Pancreas (tissue), 10 donors: ENCODE results near the gene ARAP2. TPM values are rescaled to one million over a fixed set of nuclear protein-coding genes. Genes with fewer than 3 reads are reported as not detected.

ENCODE experiments used
- ATAC-seq, 4 donors: fragments of 200-7000 bp; cut with Tn5 transposase; one replicate each; pipeline versions ENCODE4 v1.8.0 to v1.9.1; 2020; ENCODE audit warnings: mild to moderate bottlenecking in 4 of 4, moderate library complexity in 4 of 4
- DNase-seq, 6 donors: peaks; one replicate each; pipeline ENCODE4 v3.0.0-alpha.2; 2020
- FAIRE-seq: peaks from 2 replicates; lab custom pipeline; 2012; peaks lifted over from hg19 to GRCh38; lab: Jason Lieb, UNC
- H3K27ac ChIP-seq, 4 donors: fragments of 200-600 bp; sonication (generic); 1 replicate in 3 of 4; 2 replicates in 1 of 4; pipeline versions ENCODE4 v1.5.0 to v1.8.0; 2020
- H3K27me3 ChIP-seq, 4 donors: fragments of 200-600 bp; one replicate each; pipeline ENCODE4 v1.8.0; 2021
- H3K36me3 ChIP-seq, 3 donors: fragments of 200-600 bp; sonication (generic) in 1 of 3; one replicate each; pipeline versions ENCODE4 v1.5.0 to v1.8.0; 2020 to 2021
- H3K4me1 ChIP-seq, 3 donors: fragments of 200-600 bp; one replicate each; pipeline ENCODE4 v1.8.0; 2021
- H3K4me3 ChIP-seq, 4 donors: fragments of 200-600 bp; sonication (generic) in 2 of 4; one replicate each; pipeline versions ENCODE4 v1.5.0 to v1.8.0; 2020 to 2021
- H3K9me3 ChIP-seq, 4 donors: fragments of 200-600 bp; one replicate each; pipeline ENCODE4 v1.8.0; 2021
- WGBS, 2 donors: extraction: QIAGEN DNeasy Blood & Tissue Kit; methylation state at CpG; one replicate each; pipeline ENCODE4 v1.1.7; 2013; 5-methylcytosine and 5-hydroxymethylcytosine counted together
- intact Hi-C, 3 donors: fragments of 100-400 bp; cut with DNase I; formaldehyde crosslinking; loops; one replicate each; pipeline versions ENCODE4 v1.11.1 to v1.14.2; 2022
- polyA plus RNA-seq, 2 donors: library from polyadenylated mRNA; stranded (reverse); fragments of 200-250 nt; gene quantifications; one replicate each; pipeline ENCODE4 v1.2.3, GENCODE V29; 2013
- total RNA-seq, 6 donors: library from RNA; stranded (reverse); fragmentation: NEBNext Ultra II Directional in 4 of 6; extraction: Animal tissue kit (Norgen Biotek cat#: 25700) in 4 of 6; gene quantifications; one replicate each; pipeline versions ENCODE4 v1.2.1 to v1.2.4, GENCODE V29; 2021 to 2023
- TF ChIP-seq, protein P1 (sequence below), 4 donors: fragments of 200-600 bp; sonication (generic) in 3 of 4; IDR thresholded peaks; one replicate each; pipeline versions ENCODE4 v1.5.0 to v1.8.0; 2021; ENCODE audit warnings: antibody characterized with exemption in 4 of 4
- donor health status: healthy with polysubstance abuse.
- donor health status: DM: no; HTN: no; CAD: no; lungs with moderate emphysema.
- donor health status: DM: no; HTN: no; CAD: no.
- donor health status: control.
- donor health status: control.
- donor health status: Bipolar disorder and iron deficiency.
- donor health status: DM: yes; HTN: yes; CAD: no.
- donor health status: DM: no; HTN: no; CAD: no.
- donor health status: DM: no; HTN: no; CAD: no.
- donor health status: DM: yes; HTN: yes; CAD: no.

The ARAP2 gene
- total and polyA plus RNA-seq, 8 donors: 3.2 to 14.3 (median 7.7) TPM

DNA sequence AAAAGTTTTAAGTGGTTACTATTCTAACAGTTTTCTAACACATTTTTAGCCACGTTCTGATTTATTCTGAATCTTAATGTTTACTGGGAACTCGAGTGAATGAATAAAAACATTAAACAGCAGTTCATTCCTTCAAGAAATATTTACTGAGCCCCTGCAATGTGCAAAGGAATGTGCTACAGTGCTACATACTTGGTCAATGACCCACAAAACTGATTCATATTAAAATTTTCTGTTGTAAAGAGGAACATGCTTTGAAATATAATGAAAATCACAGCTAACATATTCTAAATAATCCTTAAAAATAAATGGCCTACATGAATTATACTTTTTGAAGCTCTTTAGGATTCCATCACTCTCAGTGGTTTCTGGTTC, 78.7 kb downstream of the ARAP2 start:
- no peak for ATAC-seq
- Histone ChIP-seq H3K4me3 (no peak overlapping the region), H3K4me1 (peaks cover 4 to 5% (median 4%) of the 10 kb centered on the region in 3 donors), H3K27ac (no peak overlapping the region), H3K9me3 (no peaks in the 10 kb centered on the region), H3K27me3 (no peaks in the 10 kb centered on the region), H3K36me3 (peaks cover 0 to 11% (median 3%) of the 10 kb centered on the region in 3 donors)
- intact Hi-C loops: no loop called here
- TF ChIP-seq, protein P1, sequence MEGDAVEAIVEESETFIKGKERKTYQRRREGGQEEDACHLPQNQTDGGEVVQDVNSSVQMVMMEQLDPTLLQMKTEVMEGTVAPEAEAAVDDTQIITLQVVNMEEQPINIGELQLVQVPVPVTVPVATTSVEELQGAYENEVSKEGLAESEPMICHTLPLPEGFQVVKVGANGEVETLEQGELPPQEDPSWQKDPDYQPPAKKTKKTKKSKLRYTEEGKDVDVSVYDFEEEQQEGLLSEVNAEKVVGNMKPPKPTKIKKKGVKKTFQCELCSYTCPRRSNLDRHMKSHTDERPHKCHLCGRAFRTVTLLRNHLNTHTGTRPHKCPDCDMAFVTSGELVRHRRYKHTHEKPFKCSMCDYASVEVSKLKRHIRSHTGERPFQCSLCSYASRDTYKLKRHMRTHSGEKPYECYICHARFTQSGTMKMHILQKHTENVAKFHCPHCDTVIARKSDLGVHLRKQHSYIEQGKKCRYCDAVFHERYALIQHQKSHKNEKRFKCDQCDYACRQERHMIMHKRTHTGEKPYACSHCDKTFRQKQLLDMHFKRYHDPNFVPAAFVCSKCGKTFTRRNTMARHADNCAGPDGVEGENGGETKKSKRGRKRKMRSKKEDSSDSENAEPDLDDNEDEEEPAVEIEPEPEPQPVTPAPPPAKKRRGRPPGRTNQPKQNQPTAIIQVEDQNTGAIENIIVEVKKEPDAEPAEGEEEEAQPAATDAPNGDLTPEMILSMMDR (IDR thresholded peaks at IDR 0.05): no peak
- 55 to 77% methylated on average over 2 of the region's 2 CpGs for WGBS, 2 donors
- DNase-seq: no peak
- FAIRE-seq: no peak

DNA sequence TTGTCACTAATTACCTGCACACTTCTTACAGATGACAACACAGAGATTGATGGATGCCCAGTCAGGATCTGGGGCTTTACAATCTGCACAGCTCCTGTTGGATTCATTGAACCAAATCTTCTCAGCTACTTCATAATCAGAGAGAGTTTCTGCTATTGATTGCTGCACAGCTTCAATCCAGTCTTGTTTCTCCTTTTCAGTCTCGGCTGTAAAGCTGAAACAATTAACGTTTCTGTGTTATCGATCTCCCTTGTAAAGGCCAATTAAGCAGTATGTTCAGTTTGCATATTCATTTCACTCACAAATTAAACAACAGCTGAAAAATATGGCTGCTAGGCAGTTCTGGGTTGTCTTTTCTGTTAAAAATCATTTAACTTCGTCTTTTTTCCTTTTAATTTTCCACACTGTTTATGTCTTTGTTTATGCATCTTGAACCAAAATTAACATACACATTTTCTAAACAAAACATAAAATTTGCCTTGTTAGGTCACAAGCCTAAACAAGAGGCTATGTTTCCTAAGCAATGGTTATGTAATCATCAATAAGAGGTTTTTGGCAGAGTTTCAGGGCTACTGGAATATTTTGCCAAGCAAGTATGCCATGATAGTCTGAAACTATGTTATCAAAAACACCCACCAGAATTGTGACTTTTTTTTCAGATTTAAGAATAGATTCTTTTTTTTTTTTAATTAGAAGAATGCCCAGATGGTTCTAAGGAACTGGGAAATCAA, 79.2 kb downstream of the ARAP2 start:
- whole genome bisulfite sequencing, 2 donors: 77 to 81% methylated on average over 4 of the region's 4 CpGs
- no peak overlapping the region for H3K4me3 ChIP-seq
- intact Hi-C loops: no loop called here
- no peaks in the 10 kb centered on the region for H3K27me3 ChIP-seq
- peak in 1 of 6 donors; percentile 5 for DNase-seq
- no peak overlapping the region for H3K27ac ChIP-seq
- peaks cover 0 to 11% (median 3%) of the 10 kb centered on the region in 3 donors for H3K36me3 ChIP-seq
- ATAC-seq: peak in 2 of 4 donors; percentile 56 to 63
- peak; percentile 51 for FAIRE-seq
- H3K4me1 ChIP-seq: peaks cover 4 to 5% (median 4%) of the 10 kb centered on the region in 3 donors
- TF ChIP-seq, protein P1 (IDR thresholded peaks at IDR 0.05): no peak
- no peaks in the 10 kb centered on the region for H3K9me3 ChIP-seq

DNA sequence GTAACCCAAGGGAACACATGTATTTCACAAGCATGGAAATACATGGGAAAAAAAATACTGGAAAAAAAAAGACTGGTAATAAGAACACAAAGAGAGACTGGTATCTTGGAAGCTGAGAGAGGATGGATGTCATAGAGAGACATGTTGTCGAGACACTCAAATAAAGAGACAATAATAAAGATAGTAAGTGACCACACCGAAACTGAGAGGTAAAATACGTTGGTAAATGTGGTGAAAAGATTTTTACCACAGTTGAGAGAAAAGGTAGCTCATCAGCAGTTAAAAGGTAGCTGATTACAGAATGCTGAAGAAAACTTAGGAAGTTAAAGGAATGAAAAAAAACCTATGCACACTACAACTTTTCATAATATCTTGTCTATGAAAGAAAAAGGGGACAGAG, 81.1 kb downstream of the ARAP2 start:
- Histone ChIP-seq H3K4me3 (no peak overlapping the region), H3K27me3 (no peaks in the 10 kb centered on the region), H3K9me3 (no peaks in the 10 kb centered on the region), H3K36me3 (peaks cover 0 to 11% (median 3%) of the 10 kb centered on the region in 3 donors), H3K4me1 (peaks cover 4 to 5% (median 4%) of the 10 kb centered on the region in 3 donors), H3K27ac (no peak overlapping the region)
- intact Hi-C loops: no loop called here
- TF ChIP-seq, protein P1 (IDR thresholded peaks at IDR 0.05): no peak
- 94 to 97% methylated on average over 3 of the region's 3 CpGs for WGBS, 2 donors
- FAIRE-seq (no peak), ATAC-seq (no peak), DNase-seq (no peak)

DNA sequence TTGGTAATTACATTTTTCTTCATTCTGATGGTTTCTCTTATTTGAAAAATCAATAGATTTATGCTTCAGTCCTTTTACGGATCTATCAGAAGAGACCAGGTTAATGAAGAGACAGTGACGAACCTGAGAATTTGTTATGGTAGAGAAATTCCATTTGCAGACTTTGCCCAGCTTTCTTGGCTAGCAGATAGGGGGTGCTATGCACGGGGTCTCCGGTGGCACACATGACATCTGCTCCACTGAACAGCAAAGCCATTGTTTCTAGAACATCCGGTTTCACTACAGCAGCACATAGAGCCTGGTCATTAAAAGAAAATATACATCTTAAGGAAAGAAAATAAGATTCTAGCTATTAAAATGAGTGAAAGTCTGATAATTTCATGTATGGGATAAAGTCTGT, 85.1 kb downstream of the ARAP2 start:
- ATAC-seq (no peak), DNase-seq (no peak), FAIRE-seq (no peak)
- Histone ChIP-seq H3K36me3 (peaks cover 0 to 4% (median 3%) of the 10 kb centered on the region in 3 donors), H3K4me1 (no peaks in the 10 kb centered on the region), H3K9me3 (no peaks in the 10 kb centered on the region), H3K4me3 (no peak overlapping the region), H3K27ac (no peak overlapping the region), H3K27me3 (no peaks in the 10 kb centered on the region)
- WGBS, 2 donors: 77 to 79% methylated on average over 5 of the region's 5 CpGs
- TF ChIP-seq, protein P1 (IDR thresholded peaks at IDR 0.05): no peak
- intact Hi-C loops: no loop called here

DNA sequence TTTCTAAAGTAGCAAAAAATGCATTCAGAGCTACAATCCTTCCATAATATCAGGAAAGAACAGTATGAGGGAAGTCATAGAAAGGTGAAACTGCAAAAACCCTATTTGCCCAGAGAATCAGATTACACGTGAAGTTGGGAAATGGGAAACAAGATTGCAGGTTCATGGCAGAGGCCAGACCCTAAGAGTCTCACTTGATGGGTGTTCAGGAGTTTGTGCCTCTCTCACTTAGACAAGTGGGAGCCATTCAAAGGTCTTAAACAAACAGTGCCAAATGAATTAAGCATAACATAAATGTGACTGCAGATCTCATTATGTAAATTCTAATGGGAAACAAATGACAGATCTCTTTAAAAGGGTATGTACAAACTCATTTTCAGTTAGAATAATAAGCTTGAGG, 91.6 kb downstream of the ARAP2 start:
- intact Hi-C loops: no loop called here
- TF ChIP-seq, protein P1 (IDR thresholded peaks at IDR 0.05): no peak
- DNase-seq (no peak), FAIRE-seq (no peak), ATAC-seq (no peak)
- WGBS, 2 donors: 72 to 84% methylated on average over 1 of the region's 1 CpG
- Histone ChIP-seq H3K27ac (no peak overlapping the region), H3K36me3 (peaks cover 0 to 6% (median 0%) of the 10 kb centered on the region in 3 donors), H3K4me3 (no peak overlapping the region), H3K9me3 (no peaks in the 10 kb centered on the region), H3K27me3 (no peaks in the 10 kb centered on the region), H3K4me1 (no peaks in the 10 kb centered on the region)
